ENCODE results near the gene OR4M1.
"Not testable (repeated sequence)": the region's sequence is repeated elsewhere in the genome, so short reads cannot be mapped to it uniquely, and the experiment has no call there.

Gene OR4M1

DNA sequence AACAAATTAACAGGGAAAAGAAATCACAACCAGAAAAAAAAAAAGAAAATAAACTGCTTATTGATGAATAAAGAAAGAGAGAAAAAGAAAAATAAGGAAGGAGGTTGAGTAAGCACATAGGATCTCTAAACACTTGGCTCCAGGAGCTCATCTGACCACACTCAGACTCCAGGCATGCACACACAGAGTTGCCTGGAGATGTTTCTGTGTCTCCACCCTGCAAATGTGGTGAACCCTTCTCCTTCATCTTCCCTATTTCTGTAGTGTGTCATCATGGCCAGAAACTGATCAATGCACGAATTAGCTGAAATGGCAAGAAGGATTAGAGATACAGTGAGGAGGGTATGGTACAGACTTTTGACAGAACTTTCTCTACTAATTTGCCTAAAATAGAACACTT, 50.5 kb downstream of the OR4M1 start:
- no peak for DNase-seq

DNA sequence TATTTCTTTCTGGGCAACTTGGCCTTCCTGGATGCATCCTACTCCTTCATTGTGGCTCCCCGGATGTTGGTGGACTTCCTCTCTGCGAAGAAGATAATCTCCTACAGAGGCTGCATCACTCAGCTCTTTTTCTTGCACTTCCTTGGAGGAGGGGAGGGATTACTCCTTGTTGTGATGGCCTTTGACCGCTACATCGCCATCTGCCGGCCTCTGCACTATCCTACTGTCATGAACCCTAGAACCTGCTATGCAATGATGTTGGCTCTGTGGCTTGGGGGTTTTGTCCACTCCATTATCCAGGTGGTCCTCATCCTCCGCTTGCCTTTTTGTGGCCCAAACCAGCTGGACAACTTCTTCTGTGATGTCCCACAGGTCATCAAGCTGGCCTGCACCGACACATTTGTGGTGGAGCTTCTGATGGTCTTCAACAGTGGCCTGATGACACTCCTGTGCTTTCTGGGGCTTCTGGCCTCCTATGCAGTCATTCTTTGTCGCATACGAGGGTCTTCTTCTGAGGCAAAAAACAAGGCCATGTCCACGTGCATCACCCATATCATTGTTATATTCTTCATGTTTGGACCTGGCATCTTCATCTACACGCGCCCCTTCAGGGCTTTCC, 54.4 kb downstream of the OR4M1 start:
- DNase-seq = not testable (repeated sequence)

DNA sequence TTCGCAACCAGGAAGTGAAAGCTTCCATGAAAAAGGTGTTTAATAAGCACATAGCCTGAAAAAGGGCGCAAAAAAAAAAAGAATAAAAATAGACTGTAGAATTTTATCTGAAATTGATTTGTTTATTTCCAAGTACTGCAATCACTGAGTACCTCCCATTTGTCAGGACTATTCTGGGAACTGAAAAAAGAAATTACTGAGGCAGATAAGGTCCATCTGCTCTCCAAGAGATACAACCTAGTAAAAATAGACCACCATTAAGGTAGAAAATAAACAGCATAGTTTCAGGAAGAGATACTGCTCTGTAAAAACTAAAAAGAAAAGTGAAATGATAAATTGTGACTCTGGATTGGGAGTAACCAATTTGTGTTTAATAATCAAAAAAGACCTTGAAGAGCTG, 55.0 kb downstream of the OR4M1 start:
- no peak for DNase-seq
